ENCODE measurements around the gene VAX1.

The VAX1 gene

DNA sequence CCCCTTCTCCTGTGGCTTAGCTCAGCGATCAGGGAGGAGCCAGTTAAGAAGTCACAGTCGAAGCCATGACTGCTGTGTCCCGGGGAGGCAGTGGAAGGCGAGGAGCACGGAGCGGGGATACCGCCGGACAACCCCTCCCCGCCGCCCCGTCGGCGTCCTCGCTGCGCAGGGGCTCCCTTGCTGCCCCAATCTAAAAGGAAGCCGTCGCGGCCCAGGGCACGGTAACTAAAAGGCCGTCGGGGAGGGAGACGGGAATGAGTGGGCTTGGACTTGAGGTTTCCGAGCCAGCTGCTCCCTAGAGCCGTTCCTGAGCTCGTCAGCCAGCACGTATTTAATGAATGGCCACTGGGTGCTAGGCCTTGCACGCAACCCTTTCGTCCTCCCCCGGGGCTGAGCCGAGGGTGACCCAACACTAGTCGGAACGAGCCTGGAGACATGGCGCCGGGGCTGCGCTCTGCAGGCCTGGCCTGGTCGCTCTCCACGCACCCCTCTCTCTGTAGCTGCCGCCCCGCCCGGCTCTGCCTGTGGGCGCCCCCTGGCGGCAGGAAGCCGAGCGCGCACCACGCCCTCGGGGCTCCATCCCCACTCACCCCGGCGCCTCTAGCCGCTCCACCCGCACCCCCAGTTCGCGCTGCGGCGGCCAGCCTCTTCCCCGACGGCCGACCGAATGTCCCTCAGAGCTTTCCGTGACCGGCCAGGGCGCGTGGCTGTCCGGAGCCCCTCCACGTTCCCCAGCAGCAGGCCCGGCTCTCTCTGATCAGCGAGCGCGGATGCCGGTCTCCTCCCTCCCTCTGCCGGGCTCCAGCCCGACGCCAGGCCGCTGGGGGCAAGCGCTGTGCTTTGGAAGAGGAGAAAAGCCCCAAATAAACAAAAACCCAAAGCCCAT, 30.0 kb upstream of the VAX1 start:
- Histone ChIP-seq H2AFZ (ENCODE audit: low read depth, low read length) (no peak overlapping the region), H4K20me1 (ENCODE audit: insufficient read depth, low read length) (no peaks in the 10 kb centered on the region), H3K4me2 (ENCODE audit: low read length) (no peak overlapping the region), H3K9me3 (ENCODE audit: insufficient read depth, low read length) (no peaks in the 10 kb centered on the region), H3K4me1 (ENCODE audit: low read length) (no peaks in the 10 kb centered on the region), H3K27me3 (ENCODE audit: low read depth, low read length) (0 out of 2 replicates have a peak, but pooled peaks cover 5% of the 10 kb centered on the region), H3K4me3 (ENCODE audit: low read length) (no peak overlapping the region), H3K27ac (ENCODE audit: low read length) (no peak overlapping the region), H3K9ac (ENCODE audit: low read length) (no peak overlapping the region), H3K36me3 (replicated peaks; ENCODE audit: low read depth, low read length) (no peaks in the 10 kb centered on the region), H3K79me2 (ENCODE audit: low read length) (no peaks in the 10 kb centered on the region)
- TF ChIP-seq EZH2phosphoT487 (IDR thresholded peaks at IDR 0.05; ENCODE audit: low read depth): no peak
- TF ChIP-seq, protein P1, sequence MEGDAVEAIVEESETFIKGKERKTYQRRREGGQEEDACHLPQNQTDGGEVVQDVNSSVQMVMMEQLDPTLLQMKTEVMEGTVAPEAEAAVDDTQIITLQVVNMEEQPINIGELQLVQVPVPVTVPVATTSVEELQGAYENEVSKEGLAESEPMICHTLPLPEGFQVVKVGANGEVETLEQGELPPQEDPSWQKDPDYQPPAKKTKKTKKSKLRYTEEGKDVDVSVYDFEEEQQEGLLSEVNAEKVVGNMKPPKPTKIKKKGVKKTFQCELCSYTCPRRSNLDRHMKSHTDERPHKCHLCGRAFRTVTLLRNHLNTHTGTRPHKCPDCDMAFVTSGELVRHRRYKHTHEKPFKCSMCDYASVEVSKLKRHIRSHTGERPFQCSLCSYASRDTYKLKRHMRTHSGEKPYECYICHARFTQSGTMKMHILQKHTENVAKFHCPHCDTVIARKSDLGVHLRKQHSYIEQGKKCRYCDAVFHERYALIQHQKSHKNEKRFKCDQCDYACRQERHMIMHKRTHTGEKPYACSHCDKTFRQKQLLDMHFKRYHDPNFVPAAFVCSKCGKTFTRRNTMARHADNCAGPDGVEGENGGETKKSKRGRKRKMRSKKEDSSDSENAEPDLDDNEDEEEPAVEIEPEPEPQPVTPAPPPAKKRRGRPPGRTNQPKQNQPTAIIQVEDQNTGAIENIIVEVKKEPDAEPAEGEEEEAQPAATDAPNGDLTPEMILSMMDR (IDR thresholded peaks at IDR 0.05; ENCODE audit: low read depth, low read length): peak; percentile 54

DNA sequence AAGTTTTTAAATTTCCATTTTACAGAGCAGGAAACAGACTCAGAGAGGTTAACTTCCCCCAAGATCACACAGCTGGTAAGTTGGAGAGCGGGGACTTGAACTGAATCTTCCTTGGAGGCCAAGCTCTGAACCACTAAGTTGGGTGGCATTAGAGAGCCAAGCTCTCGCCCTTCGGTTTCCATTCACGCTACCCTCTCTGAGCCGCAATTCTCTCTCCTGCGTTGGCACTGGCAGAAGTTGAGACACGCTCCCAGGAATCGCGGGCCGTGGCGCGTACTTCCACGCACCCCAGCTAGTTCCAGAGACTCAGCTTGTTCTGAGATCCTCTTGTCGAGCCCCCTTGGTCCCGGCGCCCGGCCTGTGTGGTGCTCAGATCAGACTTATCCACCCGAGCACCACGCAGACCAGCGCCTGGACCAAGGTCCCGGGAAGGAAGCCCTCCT, 29.3 kb upstream of the VAX1 start:
- TF ChIP-seq, protein P1 (IDR thresholded peaks at IDR 0.05; ENCODE audit: low read depth, low read length): no peak
- no peak for TF ChIP-seq EZH2phosphoT487 (IDR thresholded peaks at IDR 0.05; ENCODE audit: low read depth)
- Histone ChIP-seq H3K4me3 (ENCODE audit: low read length) (no peak overlapping the region), H3K9ac (ENCODE audit: low read length) (no peak overlapping the region), H3K79me2 (ENCODE audit: low read length) (no peaks in the 10 kb centered on the region), H3K4me1 (ENCODE audit: low read length) (no peaks in the 10 kb centered on the region), H3K27me3 (ENCODE audit: low read depth, low read length) (0 out of 2 replicates have a peak, but pooled peaks cover 4% of the 10 kb centered on the region), H3K36me3 (replicated peaks; ENCODE audit: low read depth, low read length) (no peaks in the 10 kb centered on the region), H3K4me2 (ENCODE audit: low read length) (no peak overlapping the region), H3K9me3 (ENCODE audit: insufficient read depth, low read length) (no peaks in the 10 kb centered on the region), H4K20me1 (ENCODE audit: insufficient read depth, low read length) (no peaks in the 10 kb centered on the region), H3K27ac (ENCODE audit: low read length) (no peak overlapping the region), H2AFZ (ENCODE audit: low read depth, low read length) (no peak overlapping the region)

DNA sequence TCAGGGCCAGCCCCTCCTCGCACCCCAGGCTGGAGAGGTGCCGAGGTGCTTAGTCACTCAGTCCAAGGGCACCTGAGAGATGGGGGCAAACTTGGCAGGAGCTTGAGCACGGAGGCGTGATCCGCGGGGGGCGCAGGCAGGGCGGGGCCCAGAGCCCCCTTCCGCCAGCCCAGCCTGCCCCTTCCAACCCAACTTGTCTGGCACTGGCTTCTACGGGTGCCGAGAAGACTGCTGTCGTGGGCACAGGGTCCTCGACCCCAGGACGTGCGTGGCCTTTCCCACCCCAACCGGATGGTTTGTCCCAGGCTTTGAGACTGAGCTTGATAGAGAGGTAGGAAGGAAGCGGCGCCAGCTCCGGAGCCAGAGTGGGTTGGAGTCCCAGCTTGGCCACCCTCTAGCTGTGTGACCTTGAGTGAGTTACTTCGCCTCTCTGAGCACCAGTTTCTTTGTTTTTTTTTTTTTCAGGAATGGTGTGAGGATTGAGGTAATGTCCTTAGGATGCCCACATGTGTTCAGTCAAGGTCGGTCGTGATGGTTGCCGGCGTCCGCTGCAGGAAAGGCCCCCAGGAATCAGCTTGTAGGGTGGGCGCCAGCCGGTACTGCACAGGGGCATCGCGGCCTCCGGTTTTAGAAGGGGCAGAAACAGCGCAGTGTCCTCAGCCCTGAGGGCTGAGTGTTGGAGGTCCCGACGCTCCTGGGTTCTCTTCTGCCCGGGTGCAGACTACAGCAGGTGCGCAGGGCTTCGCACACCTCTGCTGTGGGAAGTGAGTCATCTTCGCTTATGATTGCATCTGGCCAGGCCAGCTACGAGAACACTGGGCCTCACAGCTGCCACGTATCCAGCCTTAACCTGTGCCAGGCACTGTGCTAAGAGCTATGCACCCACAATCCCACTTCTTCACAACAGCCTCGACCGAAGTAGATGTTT, 28.6 kb upstream of the VAX1 start:
- no peaks in the 10 kb centered on the region for H3K4me1 ChIP-seq (ENCODE audit: low read length)
- H3K36me3 ChIP-seq (replicated peaks; ENCODE audit: low read depth, low read length): no peaks in the 10 kb centered on the region
- TF ChIP-seq EZH2phosphoT487 (IDR thresholded peaks at IDR 0.05; ENCODE audit: low read depth): no peak
- TF ChIP-seq, protein P1 (IDR thresholded peaks at IDR 0.05; ENCODE audit: low read depth, low read length): no peak
- no peaks in the 10 kb centered on the region for H3K79me2 ChIP-seq (ENCODE audit: low read length)
- H3K27ac ChIP-seq (ENCODE audit: low read length): no peak overlapping the region
- no peak overlapping the region for H3K4me3 ChIP-seq (ENCODE audit: low read length)
- H2AFZ ChIP-seq (ENCODE audit: low read depth, low read length): no peak overlapping the region
- H3K9me3 ChIP-seq (ENCODE audit: insufficient read depth, low read length): no peaks in the 10 kb centered on the region
- no peaks in the 10 kb centered on the region for H3K27me3 ChIP-seq (ENCODE audit: low read depth, low read length)
- no peak overlapping the region for H3K4me2 ChIP-seq (ENCODE audit: low read length)
- no peak overlapping the region for H3K9ac ChIP-seq (ENCODE audit: low read length)
- H4K20me1 ChIP-seq (ENCODE audit: insufficient read depth, low read length): no peaks in the 10 kb centered on the region
